Measurements from ENCODE around the gene GRID1. TPM values are rescaled to one million over a fixed set of nuclear protein-coding genes. Genes with fewer than 3 reads are reported as not detected.

GRID1 gene
- total and polyA plus RNA-seq, 9 of the 15 experiments (the other 6 are each of a cell fraction or from before 2014, with no cell fraction given), result 0.01 to 7.2 (median 1.2) TPM

DNA sequence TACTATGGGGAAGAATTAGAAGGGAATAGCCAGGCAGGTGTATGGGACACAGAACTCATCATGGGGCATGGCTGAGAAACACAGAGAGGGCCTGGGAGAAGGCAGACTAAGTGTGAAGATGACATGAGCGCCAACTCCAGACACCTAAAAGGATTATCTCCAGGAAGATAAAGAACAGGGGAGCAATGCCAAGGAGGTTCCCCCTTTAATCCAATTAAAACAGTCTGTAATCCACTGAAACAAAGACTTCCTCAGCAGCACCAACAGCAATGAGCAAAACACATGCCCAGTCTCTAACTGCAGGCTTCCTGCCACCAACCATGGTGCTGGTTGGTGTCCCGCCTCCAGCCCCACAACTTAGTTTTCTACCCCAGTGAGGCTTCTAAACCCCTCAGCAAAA, 108.9 kb downstream of the GRID1 start:
- H4K20me1 ChIP-seq (replicated peaks; ENCODE audit: control insufficient read depth, insufficient read depth, low read length), result no peaks in the 10 kb centered on the region
- H3K4me3 ChIP-seq, result no peak overlapping the region
- no peaks in the 10 kb centered on the region for H3K79me2 ChIP-seq (ENCODE audit: control insufficient read depth, insufficient read depth, low read length)
- DNase-seq (ENCODE audit: extremely low read depth in 1 of 4, low spot score in 3 of 4) (no peak), ATAC-seq (no peak), FAIRE-seq (no peak)
- H3K9me1 ChIP-seq (ENCODE audit: control insufficient read depth, insufficient read depth, low read length), result no peaks in the 10 kb centered on the region
- no peaks in the 10 kb centered on the region for H3K36me3 ChIP-seq (ENCODE audit: control insufficient read depth, insufficient read depth, low read length)
- no peak overlapping the region for H2AFZ ChIP-seq (ENCODE audit: low read depth, low read length)
- BruUV-seq (replicated peaks), result no TSS peak
- no peaks in the 10 kb centered on the region for H3K27me3 ChIP-seq (ENCODE audit: control insufficient read depth in 2 of 2, insufficient read depth in 2 of 2, low read length in 2 of 2)
- H3K4me2 ChIP-seq (ENCODE audit: insufficient read depth, low read length), result no peak overlapping the region
- WGBS (ENCODE audit: insufficient coverage, low coverage, missing lambda C conversion rate), result 0% methylated on average over 2 of the region's 2 CpGs
- in situ Hi-C loops (cut with MboI), result no loop called here
- H3K4me1 ChIP-seq (replicated peaks in 1 of 2; ENCODE audit: control insufficient read depth in 2 of 2, insufficient read depth in 2 of 2, low read length in 2 of 2), result no peaks in the 10 kb centered on the region
- POLR2A ChIA-PET, result no interaction called here
- no peaks in the 10 kb centered on the region for H3K9me3 ChIP-seq (replicated peaks; ENCODE audit: control insufficient read depth, insufficient read depth, low read depth, low read length)
- intact Hi-C loops (cut with micrococcal nuclease), result no loop called here
- TF ChIP-seq ZNF23 (CRISPR knock-in tag; IDR thresholded peaks at IDR 0.05) (no peak), HNRNPH1 (optimal IDR thresholded peaks at IDR 0.05; ENCODE audit: low read depth, low read length) (no peak), PTBP1 (IDR thresholded peaks at IDR 0.05; ENCODE audit: low read depth, low read length) (no peak), BRCA1 (IDR thresholded peaks at IDR 0.05) (no peak), BRCA1 (CRISPR knock-in tag; IDR thresholded peaks at IDR 0.05) (no peak), RBM15 (IDR thresholded peaks at IDR 0.05; ENCODE audit: insufficient read depth, low read length) (no peak), CC2D1A (IDR thresholded peaks at IDR 0.05) (no peak), ZC3H11A (IDR thresholded peaks at IDR 0.05; ENCODE audit: low read depth, low read length) (no peak), ZNF217 (CRISPR knock-in tag; IDR thresholded peaks at IDR 0.05) (no peak), BHLHE40 (IDR thresholded peaks at IDR 0.05; ENCODE audit: low read length) (no peak), CSDE1 (IDR thresholded peaks at IDR 0.05) (no peak), SMAD2 (IDR thresholded peaks at IDR 0.05; ENCODE audit: low read depth, low read length) (no peak), TCFL5 (CRISPR knock-in tag; conservative IDR thresholded peaks at IDR 0.05) (no peak), KLF13 (tag; IDR thresholded peaks at IDR 0.05; ENCODE audit: borderline replicate concordance, low read depth) (no peak), ZFP30 (CRISPR knock-in tag; IDR thresholded peaks at IDR 0.05; ENCODE audit: borderline replicate concordance) (no peak), SETDB1 (IDR thresholded peaks at IDR 0.05; ENCODE audit: low read length) (no peak), BCOR (IDR thresholded peaks at IDR 0.05) (no peak), POLR2AphosphoS2 (IDR thresholded peaks at IDR 0.05; ENCODE audit: low read length) (no peak), HDAC6 (IDR thresholded peaks at IDR 0.05; ENCODE audit: low read depth, low read length) (no peak)
- TF ChIP-seq, protein P1, sequence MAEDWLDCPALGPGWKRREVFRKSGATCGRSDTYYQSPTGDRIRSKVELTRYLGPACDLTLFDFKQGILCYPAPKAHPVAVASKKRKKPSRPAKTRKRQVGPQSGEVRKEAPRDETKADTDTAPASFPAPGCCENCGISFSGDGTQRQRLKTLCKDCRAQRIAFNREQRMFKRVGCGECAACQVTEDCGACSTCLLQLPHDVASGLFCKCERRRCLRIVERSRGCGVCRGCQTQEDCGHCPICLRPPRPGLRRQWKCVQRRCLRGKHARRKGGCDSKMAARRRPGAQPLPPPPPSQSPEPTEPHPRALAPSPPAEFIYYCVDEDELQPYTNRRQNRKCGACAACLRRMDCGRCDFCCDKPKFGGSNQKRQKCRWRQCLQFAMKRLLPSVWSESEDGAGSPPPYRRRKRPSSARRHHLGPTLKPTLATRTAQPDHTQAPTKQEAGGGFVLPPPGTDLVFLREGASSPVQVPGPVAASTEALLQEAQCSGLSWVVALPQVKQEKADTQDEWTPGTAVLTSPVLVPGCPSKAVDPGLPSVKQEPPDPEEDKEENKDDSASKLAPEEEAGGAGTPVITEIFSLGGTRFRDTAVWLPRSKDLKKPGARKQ (CRISPR knock-in tag; IDR thresholded peaks at IDR 0.05), result no peak
- TF ChIP-seq, protein P2, sequence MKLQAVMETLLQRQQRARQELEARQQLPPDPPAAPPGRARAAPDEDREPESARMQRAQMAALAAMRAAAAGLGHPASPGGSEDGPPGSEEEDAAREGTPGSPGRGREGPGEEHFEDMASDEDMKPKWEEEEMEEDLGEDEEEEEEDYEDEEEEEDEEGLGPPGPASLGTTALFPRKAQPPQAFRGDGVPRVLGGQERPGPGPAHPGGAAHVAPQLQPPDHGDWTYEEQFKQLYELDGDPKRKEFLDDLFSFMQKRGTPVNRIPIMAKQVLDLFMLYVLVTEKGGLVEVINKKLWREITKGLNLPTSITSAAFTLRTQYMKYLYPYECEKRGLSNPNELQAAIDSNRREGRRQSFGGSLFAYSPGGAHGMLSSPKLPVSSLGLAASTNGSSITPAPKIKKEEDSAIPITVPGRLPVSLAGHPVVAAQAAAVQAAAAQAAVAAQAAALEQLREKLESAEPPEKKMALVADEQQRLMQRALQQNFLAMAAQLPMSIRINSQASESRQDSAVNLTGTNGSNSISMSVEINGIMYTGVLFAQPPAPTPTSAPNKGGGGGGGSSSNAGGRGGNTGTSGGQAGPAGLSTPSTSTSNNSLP (IDR thresholded peaks at IDR 0.05; ENCODE audit: borderline replicate concordance, low read depth, low read length), result no peak
- CTCF ChIA-PET (ENCODE audit: low intra/inter-chr PET ratio), result no interaction called here
- no peak overlapping the region for H3K27ac ChIP-seq (ENCODE audit: extremely low read depth, low read depth, low read length)
- no peak overlapping the region for H3K9ac ChIP-seq (ENCODE audit: insufficient read depth in 1 of 2, low read depth in 2 of 2, low read length in 2 of 2)
